Fibroblast of skin of left quadriceps (primary cell): ENCODE data around the gene DROSHA.
"Not testable (repeated sequence)": the region's sequence is repeated elsewhere in the genome, so short reads cannot be mapped to it uniquely, and the experiment has no call there.

Source experiments
- DNase-seq, 2 experiments: peaks; one replicate each; pipeline ENCODE4 v3.0.0-alpha.2; 2013; ENCODE audit warnings: low read depth in 2 of 2

DROSHA gene, protein sequence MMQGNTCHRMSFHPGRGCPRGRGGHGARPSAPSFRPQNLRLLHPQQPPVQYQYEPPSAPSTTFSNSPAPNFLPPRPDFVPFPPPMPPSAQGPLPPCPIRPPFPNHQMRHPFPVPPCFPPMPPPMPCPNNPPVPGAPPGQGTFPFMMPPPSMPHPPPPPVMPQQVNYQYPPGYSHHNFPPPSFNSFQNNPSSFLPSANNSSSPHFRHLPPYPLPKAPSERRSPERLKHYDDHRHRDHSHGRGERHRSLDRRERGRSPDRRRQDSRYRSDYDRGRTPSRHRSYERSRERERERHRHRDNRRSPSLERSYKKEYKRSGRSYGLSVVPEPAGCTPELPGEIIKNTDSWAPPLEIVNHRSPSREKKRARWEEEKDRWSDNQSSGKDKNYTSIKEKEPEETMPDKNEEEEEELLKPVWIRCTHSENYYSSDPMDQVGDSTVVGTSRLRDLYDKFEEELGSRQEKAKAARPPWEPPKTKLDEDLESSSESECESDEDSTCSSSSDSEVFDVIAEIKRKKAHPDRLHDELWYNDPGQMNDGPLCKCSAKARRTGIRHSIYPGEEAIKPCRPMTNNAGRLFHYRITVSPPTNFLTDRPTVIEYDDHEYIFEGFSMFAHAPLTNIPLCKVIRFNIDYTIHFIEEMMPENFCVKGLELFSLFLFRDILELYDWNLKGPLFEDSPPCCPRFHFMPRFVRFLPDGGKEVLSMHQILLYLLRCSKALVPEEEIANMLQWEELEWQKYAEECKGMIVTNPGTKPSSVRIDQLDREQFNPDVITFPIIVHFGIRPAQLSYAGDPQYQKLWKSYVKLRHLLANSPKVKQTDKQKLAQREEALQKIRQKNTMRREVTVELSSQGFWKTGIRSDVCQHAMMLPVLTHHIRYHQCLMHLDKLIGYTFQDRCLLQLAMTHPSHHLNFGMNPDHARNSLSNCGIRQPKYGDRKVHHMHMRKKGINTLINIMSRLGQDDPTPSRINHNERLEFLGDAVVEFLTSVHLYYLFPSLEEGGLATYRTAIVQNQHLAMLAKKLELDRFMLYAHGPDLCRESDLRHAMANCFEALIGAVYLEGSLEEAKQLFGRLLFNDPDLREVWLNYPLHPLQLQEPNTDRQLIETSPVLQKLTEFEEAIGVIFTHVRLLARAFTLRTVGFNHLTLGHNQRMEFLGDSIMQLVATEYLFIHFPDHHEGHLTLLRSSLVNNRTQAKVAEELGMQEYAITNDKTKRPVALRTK (N-terminal part only)

DNA sequence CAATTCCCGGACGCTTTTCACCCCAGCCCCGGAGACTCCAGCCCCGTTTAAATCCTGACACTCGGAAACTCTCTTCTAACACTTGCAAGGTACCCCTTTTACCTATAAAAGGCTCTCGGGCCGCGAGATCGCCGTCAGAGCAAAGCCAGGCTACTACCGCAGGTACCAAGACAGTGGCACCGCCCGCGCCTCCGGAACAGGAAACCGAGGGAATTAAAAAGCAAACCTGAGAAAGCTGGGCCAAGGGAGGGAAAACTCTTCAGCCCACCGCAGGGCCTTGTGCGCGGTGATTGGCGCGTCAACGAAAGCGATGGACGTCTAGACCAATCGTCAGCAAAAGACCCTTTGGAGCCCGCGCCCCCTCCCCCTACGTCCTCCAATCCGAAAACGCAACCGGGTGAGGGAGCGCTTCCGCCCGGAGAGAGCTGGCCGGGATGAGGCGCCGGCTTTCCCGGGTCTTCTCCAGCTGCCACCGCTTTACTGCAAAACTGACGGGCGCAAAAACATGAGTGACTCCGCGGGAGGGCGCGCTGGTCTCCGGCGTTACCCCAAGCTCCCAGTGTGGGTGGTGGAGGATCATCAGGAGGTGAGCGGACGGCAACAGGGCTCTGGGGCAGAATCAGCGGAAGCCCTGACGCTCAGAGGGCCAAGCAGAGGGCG lies at the start of gene DROSHA, which contains the start of gene C5orf22:
DROSHA (minus strand) TSS at position 206 of the 660 bp plus-strand sequence. CDS start 3,034 bp downstream, outside the sequence.
C5orf22 (plus strand) TSS at position 414 of the 660 bp plus-strand sequence; CDS start at position 506, 92 bp downstream.
- DNase-seq: peak; percentile 88 to 90

DNA sequence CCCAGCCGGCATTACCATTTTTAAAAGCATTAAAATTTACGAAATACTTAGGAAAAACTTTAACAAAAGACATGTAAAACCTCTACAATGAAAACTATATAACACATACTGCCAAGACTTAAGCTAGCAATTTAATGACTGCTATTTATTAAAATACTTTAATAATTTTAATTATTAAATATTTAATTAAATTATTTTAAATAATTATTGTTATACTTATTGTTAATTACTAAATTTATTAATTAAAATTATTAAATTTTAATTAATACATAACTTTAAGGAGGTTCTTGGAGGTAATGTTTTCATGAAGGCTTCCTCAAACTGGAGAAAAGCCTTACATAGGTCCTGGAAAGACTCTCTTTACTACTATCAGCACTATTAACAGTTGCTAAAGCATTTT lies 47.7 kb upstream of the DROSHA start:
- DNase-seq: no peak

DNA sequence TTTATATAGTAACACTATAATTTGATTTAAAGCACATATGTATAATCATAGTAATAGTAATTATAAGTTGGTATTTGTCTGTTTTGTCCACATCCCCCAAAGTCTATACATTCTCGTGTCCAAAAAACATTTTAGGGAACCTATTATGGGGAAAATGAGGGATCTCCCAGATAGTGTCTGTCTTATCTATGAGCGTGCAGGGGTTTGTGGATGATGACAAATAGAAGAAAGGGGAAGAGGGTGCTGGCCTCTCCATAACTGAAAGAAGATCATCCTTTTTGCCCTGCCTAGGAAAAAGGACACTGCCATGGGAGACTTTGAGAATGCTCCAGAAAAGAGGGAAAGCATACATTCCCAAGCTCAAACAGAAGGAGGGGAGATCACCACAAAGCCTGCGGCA lies 45.5 kb upstream of the DROSHA start:
- no peak for DNase-seq

DNA sequence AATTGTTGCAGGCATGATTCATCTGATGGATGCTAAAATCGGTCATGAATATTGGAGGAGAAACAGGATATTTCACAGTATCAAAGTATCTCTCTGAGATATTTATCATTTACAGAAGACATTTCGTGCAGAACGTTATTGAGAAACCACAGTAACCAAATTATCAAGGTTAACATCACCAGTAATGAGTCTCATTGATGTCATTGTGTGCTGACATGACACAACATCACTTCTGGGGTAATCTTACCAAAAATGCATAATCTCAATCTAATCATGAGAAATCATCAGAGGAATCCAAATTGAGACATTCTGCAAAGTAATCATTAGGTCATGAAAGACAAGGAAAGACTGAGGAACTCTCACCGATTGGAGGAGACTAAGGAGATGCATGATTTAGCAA lies 42.9 kb upstream of the DROSHA start:
- no peak for DNase-seq

DNA sequence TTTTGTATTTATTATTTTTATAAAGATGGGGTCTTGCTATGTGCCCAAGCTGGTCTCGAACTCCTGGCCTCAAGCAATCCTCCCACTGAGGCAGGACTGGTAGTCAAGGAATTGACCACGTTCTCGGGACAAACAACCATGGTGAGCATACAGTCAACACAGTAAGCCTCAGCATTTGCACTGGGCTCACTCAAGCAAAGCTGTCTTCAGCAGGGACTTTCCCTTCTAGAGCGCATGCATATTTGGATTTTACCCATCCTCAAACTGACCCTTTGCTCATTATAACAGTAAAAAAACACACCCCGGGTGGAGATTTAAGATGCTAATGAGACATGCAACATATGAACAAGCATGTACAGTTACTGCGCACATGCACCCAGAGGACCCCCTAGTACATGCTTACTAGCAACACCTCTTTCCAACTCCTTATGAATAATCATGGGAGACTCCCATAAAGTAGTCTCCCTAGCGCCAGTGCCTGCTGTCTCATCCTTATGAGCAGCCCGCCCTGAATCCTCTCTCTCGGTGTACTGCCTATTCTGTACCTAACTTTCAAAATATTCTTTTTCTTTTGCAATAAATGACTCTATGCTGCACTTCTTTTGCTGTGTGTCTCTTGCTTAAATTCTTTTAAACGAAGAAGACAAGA lies 41.7 kb upstream of the DROSHA start:
- no peak for DNase-seq

DNA sequence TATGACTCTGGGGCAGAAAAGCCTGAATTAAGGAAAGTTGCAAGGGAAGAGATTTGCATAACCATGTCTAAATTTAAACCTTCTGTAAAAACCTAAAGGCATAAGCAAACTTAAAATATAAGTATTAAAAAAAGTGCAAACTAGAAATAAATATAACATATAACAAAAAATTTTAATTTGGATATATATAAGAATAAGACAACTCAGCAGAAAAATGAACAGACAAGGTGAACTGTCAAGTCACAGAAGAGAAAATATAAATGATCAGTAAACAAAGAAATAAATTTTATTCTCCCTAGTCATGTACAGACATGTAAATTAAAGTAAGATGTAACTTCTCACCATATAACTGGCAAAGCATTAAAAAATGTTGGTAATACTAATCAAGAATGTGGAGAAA lies 37.2 kb upstream of the DROSHA start:
- DNase-seq: no peak

DNA sequence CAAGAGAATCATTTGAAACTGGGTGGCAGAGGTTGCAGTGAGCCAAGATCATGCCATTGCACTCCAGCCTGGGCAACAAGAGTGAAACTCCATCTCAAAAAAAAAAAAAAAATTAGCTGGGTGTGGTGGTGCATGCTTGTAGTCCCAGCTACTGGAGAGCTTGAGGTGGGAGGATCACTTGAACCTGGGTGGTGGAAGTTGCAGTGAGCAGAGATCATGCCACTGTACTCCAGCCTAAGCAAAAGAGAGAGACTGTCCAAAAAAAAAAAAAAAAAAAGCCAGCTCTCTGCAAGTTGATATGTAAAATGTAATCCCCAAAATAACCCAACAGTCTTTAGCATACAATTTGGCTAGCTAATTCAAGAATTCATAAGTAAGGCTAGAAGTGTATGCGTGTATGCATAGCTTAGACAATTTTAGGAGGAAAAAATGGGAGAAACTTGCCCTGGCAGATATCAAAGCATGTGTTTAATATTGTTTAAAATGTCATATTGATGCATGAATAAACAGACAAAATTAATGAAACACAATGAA lies 36.5 kb upstream of the DROSHA start:
- DNase-seq: no peak

DNA sequence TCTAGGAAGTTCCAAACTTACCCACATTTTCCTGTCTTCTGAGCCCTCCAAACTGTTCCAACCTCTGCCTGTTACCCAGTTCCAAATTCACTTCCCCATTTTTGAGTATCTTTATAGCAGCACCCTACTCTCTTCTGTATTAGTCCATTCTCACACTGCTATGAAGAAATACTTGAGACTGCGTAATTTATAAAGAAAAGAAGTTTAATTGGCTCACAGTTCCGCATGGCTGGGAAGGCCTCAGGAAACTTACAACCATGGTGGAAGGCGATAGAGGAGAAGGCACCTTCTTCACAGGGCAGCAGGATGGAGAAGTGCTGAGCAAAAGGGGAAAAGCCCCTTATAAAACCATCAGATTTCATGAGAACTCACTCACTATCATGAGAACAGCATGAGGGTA lies 34.5 kb upstream of the DROSHA start:
- not testable (repeated sequence) for DNase-seq

DNA sequence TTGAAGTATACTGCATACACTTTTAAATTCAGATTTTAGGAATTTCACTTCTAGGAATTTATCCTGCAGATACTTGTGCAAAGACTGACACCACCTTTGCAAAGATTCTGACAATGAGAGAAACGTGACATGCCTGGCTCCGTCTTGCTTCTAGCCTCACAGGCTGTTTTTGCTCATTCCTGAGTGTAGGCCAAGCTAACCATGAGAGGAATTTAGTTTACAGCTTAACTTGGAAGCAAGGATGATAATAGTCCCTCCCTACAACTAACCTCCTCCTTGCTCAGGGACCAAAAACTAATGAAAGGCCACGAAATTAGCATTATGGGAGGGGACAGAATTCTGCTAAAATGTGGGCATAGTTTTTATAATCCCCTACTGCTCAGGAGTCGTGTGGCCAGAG lies 31.3 kb upstream of the DROSHA start:
- no peak for DNase-seq

DNA sequence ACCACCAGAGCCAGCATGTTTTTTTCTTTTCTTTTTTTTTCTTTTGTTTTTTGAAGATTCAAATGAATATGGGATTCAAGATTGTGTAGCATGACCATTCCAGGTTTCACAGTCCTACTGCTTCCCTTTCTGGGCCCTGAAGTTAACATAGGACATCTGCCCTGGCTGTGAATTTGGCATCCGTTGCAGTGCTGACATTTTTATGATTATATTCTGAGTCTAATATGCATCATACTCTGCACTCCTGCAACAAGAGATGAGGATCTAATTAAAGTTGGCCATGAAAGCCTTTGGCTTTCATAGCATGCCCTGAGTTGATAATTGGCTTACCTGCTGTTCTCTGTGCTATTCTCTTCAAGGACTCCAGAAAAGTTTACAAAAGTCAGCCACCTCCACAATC lies 30.1 kb upstream of the DROSHA start:
- peak; percentile 10 to 20 for DNase-seq

DNA sequence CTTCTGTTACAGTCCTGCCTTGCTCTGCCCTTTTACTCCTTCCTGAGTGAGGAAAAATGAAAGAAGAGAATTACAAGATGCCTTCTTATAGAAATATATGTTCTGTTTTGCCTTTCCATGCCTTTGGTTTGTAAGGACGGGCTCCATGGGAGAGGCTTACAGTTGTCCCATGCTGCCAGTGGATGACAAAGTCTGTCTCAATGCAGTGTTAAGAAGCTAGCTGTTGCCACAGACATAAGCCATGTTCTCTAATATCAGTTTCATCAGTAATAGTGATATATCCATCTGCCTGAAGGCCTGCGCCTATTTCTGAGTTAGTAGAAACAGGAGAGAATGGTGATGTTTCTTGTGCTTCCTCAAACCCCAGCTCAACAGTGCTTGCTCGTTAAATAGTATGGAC lies 28.0 kb upstream of the DROSHA start:
- DNase-seq: no peak

DNA sequence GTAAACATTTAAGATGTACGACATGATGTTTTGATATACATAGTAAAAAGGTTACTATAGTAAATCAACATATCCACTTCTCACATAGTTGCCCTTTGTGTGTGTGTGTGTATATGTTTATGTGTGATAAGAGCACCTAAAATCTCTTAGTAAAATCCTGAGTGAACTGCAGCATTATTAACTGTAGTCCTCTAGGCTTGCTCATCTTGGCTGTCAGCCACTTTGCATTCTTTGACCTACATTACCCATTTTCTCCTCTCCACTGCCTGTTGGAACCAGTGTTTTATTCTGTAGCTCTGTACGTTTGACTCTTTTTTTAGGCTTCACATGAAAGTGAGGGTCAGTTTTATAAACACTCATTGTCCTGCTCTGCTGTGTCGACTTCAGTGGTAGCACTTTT lies 24.6 kb upstream of the DROSHA start:
- peak in 1 of 2 experiments; percentile 14 for DNase-seq

DNA sequence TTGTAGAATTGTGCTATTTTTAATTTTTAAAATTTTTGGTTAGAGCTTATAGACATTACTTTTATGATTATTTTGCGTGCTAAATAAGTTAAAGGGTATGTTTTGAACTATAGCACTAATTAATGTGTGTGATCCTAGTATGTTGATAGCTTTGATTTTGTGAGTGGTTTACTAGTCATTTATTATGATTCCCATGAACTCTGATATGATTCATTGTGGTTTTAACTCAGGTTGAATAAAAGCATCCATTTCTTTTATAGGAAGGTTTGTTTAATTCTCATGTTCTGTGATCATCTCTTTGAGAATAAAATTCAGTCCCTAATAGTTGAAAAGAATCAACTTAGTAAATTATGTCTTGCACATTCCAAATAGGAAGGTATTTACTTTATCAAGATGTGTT lies 22.7 kb upstream of the DROSHA start:
- no peak for DNase-seq

DNA sequence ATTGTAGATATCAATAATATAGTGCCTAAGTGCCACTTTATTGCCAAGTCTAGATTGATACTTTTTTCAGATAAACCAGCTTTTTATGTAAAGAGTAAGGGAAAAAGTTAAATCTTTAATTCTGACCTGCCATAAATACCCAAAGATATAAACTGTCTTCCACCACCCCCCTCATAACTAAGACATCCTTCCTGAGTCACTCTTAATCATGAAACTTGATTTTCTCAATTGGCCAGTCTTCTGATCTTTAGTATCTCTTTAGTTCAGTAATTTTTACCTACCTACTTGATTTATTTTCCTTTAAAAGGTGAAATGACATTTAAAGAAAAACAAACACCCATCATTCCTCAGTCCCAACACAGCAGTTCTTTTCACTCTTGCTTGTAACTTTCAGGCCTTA lies 22.0 kb upstream of the DROSHA start:
- no peak for DNase-seq

DNA sequence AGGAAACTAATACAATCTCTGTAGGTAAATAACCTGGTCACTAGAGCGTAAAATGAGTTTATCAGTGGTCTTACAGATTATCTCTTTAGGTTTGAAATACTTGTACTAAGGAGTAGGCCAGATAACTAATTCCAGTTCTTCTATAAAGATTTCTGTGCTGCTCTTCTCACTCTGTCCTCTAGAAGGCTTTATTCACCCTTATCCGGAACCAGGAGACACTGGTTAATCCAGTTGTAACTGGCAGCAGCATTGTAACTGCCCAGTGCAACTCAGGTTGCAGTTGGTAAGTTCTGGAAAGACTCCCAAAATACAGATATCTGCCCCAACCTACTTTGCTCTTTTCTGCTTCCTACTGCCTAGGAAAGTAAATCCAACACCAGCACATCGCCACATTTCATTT lies 20.0 kb upstream of the DROSHA start:
- DNase-seq: no peak

DNA sequence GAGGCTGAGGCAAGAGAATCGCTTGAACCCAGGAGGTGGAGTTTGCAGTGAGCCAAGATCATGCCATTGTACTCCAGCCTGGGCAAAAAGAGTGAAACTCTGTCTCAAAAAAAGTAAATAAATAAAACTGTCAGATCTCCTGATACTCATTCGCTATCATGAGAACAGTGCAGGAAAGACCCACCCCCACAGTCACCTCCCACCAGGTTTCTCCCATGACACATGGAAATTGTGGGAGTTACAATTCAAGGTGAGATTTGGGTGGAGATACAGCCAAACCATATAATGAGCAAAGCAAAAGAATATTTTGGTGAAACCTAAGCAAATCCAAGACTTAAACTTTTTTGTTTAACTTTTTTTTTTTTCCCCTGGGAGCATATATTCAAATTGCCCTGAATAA lies 17.2 kb upstream of the DROSHA start:
- DNase-seq: not testable (repeated sequence)

DNA sequence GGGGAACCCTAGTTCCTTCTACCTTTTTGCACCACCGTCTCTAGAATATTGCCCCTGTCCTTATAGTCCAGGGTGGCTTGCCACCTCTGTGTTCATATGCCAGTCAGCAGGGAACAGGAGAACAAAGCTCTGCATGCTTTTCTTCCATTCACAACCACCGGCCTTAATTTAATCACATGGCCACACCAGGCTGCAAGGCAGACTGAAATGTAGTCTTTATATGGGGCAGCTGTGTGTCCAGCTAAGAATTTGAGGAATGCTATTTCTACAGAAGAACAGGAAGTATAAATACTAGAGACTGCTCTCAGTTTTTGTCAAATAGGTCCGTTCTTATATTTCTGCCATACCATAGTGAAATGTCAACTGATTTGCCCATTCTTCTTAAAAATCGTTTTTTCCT lies 6.0 kb upstream of the DROSHA start:
- DNase-seq: no peak

DNA sequence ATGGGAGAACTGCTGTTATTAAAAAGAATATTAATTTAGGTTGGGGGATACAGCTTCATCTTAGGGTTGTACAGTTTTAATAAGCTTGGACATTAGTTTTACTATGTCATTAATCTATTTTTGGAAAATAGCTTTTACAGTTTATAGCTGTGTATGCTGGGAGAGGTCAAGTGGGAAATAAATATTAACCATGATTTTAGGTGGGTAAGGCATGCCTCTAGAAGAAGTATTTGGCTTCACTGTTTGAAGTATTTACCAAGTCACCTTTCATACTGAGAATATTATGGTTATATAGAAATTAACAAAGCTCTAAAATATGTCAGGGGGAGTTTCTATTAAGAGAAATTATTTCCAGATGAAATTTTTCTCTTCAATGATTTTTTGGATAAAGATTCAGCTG lies 5.5 kb upstream of the DROSHA start:
- no peak for DNase-seq

DNA sequence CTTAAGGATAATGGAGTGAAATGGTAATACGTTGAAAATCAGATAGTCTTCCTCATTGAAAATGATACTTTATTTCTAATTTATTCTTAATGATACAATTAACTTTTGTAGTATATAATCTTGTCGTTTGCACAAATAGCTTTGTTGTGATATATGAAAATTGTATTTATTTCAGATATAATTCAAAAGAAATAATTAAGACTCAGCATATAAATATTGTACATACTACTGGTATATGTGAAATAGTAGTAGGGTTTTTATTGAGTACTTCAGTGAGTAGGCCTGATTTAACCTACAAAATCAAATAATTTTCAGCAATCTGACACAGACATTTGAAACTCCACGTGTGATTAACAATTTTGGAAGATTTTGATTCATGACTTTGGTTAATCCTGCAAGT lies 5.0 kb upstream of the DROSHA start:
- DNase-seq: no peak

DNA sequence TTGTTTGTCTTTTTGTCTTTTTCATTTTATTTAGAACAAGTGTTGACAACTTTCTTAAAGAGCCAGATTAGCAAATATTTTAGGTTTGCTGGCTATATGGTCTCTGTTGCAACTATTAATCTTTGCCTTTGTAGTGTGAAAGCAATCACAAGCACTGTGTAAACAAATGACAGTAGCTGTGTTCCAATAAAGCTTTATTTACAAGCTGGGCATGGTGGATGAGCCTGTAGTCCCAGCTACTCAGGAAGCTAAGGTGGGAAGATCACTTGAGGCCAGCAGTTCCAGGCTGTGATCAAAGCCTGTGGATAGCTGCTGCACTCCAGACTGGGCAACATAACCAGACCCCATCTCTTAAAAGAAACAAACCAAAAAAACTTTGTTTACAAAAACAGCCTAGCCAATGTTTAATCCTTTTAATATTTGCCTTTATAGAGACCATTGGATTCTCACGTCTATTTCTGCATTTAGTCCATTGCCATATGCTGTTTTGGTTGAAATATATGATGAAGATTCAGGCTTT lies 2.7 kb upstream of the DROSHA start:
- no peak for DNase-seq

DNA sequence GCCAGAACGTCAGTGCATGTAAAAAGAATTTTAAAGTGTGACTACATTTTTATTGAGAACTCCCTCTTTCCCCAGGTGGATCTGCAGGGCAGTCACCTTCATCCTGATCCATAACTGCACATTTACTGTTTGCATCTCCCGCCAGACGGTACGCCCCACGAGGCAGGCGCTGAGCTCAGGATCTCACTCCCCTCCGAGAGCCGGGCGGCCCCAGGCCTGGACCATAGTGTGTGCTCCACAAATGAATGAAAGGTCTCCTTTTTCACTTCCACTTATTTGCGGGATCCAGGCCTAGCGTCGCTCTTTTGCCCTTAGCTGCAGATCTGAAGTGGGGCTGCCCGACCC lies 378 bp downstream of the DROSHA start:
- no peak for DNase-seq
